GM18867 (cell line): ENCODE measurements around the gene JHY.

Experiments
- ATAC-seq: cut with Tn5 transposase; IDR thresholded peaks from one replicate; pipeline ENCODE4 v1.9.1; 2021; ENCODE audit warnings: mild to moderate bottlenecking, moderate library complexity; ENCODE audit not compliant: unreplicated experiment

Gene JHY

DNA sequence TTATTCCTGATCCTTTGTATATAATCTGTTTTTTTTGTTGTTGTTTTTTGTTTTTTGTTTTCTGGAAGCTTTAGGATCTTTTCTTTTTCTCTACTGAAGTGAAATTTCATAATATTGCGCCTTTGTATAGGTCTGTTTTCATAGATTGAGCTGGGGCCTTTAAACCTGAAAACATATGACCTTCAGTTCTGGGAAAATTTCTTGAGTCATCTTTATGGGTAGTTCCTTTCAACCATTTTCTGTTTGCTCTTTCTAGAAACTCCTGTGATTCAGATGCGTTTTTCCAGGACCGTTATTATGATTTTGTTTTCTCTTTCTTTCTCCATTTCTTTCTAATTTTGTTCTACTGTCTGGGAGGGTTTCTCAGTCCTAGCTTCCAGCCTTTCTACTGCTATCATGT is 55.4 kb downstream of the JHY start:
- ATAC-seq = no peak

DNA sequence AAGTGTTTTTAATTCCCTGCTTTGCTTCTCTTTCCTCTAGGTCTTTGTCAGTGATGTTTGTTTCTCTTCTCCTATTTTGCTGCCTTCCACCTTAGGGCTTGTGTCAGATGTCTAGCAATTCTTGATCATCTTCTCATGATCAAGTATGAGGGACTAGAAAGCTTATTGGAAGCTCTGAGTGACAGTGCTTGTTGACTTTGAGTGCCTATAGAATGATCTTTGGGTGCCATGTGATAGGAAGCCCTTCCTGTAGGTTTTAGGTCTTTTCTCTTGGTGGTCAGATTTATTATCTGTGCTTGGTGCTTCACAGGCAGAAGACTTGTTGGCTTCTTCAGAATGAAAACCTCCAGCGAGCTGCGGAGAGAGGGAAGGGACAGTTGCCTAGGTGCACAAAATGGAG is 56.0 kb downstream of the JHY start:
- no peak for ATAC-seq

DNA sequence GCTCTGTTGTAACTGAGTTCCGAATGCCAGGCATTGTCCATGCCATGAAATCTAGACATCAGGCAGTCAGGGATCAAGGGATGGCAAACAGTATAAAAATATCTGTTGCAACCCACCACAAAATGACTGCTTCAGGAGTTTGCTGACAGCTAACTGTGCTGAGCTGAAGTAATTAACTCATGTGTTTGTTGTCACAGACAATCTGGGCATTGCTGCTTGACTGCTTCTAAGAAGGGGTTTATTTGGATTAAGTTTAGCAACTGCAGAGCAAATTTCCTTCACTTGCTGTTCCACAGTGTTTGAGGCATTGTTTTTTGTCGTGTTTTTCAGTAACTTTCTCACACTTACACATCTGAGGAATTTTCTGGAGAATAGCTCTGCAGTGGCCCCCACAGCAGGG is 68.7 kb downstream of the JHY start:
- no peak for ATAC-seq

DNA sequence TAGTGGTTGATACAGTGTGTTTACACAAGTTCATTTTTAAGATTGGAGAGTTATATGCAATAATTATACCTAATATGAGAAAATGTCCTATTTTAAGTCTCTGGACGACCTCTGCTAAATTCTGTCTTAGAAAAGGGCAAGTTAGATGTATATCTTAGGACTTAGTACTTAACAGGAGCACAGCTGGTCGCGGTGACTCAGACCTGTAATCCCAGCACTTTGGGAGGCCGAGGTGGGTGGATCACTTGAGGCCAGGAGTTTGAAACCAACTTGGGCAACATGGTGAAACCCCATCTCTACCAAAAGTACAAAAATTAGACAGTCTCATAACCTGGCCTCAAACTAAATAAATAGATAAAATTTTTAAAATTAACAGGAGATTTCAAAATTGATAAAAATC is 71.9 kb downstream of the JHY start:
- no peak for ATAC-seq

DNA sequence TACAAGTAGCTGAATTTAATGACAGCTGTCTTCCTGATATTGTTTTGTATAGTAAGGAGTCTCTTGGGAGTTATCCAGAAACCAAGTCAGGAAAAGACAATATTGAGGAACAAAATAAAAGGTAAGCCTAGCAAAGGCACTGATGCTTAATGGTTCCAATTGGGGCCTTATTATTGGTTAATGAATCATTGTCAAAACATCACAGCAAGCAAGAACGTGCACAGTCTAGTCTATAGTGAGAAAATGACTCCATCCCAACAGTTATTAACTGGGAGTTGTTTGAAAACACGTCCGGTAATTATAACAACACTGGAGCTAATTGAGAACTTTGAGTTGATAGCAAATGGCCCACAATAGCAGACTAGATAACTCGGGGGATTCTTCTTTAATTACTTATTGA is 81.4 kb downstream of the JHY start:
- ATAC-seq = no peak

DNA sequence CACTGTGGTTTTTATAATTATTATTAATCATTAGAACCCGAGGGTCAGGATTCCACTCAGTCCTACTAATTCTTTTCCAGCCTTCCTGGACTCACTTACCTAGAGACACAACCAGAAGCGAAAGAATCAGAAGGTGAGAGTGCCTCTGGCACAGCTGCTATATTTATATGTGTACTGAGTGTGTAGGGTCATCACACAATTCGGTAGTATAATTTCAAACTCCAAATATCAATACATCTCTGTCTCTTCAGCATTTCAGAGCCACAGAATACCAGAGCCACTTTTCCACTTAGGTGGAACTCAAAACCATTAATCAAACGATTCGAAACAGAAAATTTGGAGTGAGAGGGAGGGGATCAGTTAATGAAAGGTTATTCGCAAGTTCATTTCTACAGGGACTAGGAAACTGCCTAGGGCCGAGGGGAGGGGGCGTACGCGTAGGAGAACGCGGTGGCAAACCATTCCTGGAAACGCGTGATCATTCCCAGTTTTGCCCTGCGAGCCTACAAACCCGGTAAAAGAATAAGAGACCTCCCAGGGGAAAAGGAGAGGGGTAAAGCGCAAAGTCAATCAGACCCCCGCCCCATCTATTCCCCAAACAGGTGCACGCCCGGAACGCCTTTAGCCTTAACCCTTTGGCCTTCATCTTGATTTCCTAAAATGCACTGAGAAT is 93.6 kb downstream of the JHY start:
- ATAC-seq = no peak

DNA sequence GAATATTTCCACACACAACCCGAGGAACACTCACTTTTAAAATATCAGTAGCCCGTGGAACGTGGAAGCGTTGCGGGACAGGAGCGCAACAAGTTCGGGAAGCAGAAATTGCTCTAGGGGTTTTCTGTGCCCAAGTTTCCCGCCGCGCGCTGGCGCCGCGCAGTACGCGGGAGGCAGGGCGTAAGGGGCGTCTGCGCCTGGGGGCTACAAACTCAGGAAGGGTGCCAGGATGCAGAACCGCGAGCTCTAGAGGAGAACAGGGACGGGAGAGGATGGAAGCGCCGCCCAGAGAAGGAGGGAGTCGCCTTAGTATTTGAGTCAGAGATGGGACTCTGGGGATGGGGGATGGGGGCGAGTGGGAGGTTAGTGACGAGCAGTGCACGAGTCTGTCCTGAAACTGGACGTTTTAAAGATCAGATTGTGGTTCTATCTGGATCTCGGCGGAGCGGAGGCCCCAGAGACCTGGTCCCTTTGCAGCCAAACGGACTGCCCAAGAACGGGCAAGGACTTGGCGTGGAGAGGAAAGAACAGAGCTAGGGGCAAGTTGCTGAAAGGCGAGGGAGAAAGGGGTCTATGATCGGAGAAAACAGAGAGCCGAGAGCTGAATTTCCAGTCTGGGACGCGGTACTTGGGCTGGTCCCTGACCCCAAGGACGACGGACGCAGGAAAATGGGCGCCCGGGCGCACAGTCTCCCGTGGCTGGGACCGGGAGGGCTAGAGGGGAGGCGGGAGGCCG is 94.3 kb downstream of the JHY start:
- ATAC-seq = no peak

DNA sequence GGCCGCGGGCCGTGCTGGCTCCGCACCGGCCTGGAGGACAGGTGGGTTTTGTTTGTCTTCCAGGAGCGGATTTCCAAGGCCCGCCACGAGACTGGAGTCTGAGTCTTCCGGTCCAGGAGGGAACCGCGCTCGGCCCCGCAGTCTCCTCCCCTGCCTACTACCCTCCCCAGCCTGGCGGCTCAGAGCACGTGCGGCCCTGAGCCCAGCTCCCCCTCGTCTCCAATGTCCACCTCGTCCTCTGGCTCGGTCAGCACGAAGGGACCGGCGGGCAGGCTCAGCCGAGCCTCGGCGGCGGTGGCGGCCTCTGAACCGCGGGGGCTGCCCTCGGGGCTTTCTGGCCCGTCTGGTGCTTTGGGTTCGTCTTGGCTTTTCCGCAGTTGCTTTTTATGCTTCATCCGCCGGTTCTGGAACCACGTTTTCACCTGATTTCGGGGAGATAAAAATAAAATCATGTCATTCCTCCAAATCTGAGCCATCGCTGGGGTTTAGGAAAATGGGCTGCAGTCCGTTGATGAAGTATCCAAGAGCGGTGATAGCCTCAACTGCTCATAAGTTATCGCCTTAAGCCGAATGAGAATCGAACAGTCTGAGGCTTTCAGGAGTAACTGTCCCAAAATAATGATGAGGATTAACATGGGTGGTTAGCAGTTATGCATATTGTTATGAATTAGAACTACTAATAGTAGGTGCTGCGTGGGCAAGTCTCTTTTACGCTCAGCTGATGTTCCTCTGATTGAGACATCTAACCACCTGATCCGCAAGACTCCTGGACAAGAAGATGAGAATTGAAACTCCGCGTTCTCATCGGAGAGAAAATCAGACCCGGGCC is 95.1 kb downstream of the JHY start:
- ATAC-seq = no peak

DNA sequence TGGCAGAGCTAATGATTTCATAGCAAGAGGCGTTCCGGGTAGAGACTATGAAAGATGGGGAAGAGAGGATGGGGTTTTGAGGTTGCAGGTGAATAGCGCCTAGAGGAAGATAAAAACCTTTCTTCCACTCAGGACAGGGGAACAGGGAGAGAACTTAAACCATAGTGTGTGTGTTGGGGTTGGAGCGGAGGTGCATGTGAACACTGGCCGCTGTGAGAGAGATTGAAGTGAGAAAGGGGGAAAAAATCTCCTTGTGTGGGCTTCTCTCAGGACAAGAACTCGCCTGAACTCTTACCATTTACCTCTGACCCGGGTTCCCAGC is 95.7 kb downstream of the JHY start:
- no peak for ATAC-seq

DNA sequence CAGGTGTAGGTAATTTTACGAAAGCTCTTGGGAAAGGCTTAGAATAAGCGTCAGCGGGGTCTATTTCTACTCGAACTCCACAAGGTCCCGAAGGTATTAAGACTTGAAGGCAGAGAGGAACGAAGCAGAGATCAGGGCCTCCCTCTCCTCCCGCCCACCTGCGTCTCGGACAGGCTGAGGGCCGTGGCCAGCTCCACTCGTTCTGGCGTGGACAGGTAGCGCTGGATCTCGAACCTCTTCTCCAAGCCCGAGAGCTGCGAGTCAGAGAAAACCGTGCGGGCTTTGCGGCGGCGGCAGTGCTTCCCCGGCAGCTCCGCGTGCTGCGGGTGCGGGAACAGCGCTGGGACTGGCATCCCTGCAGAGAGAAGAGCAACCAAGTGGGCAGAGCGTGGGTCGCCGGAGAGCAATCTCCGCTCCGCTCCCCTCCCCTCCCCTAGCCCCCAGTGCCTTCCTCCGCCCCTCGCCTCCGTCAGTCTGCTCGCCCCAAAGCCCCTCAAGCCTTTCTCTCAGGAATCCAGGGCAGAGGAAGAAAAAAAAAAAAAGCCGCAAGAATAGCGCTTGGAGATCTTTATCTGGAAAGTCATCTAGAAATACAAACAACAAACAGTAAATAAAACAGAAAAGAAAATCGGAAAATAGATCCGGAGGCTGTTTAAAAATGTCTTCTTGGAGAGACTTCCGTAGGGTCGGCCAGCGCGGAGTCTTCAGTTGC is 96.7 kb downstream of the JHY start:
- ATAC-seq = no peak

DNA sequence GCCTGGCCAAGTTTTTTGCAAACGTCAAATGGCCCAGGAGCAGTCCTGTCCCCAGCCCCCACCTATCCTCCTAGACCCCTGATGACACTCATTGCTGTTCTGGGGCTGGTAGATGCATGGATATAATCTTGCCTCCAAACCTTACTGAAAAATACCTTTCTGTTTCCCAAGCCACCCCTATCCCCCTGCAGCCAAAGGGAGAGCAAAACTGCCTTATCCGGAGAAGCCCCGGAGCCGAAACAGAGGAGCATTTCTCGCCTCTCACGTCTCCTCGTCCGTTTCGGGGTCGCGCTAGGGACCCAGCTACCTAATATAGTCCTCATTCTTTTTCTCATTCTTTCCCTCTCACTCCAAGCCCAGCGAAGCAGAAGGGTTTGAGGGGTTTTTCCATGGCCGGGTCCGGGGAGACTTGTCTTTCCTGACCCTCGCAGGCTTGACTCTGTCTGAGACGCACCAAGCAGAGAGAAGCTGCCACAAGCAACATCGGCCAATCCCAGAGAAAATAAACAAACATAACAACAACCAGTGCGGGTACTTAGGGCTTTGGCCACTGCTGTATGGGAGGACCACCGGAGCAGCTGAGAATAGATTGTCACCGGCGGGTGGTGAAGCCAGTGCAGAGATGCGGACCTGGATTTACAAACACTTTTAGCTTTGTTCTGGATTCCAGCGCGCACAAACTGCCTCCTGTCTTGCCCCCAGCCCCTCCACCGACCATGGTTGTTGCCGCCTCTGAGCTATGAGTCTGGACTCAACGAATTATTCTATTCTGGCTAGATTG is 97.4 kb downstream of the JHY start:
- ATAC-seq = no peak

DNA sequence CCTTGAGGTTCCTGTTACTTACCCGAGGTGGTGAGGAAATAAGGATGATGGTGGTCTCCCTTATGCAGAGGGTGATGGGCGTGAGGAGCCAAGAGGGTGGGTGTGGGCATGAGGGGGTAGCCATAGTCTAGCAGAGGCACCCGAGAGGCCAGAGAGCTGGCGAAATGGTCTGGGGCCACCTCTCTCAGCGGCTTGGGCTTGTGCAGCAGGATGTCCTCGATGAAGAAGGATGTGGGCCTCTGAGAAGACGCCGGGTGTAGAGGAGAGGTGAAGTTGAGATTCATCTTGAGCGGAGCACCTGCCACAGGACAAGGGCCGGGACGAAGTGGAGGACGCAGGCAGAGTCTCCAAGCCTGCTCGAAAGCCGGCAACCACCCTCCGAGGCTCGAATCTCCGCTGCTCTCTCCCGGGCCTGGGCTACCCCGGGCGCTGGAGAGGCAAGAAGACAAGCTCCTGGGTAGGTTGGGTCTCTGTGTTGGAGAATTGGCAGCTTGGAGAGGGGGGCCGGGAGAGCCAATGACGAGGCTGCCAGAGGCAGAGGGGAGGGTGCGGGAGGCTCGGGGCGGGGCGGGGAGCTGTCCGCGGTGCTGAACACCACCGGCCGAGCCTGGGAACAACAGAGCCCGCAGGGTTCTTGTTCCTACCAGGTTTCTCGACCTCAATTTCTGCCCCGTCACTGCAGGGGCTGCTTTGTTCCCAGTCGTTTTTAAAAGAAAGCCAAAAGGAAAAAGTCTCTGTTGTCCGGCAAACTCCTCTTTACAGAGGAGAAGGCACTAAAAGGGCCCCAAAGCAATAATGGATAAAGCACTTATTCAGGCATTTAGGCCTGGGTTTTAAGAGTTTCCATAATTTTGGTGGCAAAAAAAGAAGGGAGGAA is 99.1 kb downstream of the JHY start, which contains the start of gene BSX:
TSS of gene BSX (minus strand) at position 447 of the 877 bp plus-strand sequence. CDS start at position 284, 163 bp downstream.
- ATAC-seq = no peak

DNA sequence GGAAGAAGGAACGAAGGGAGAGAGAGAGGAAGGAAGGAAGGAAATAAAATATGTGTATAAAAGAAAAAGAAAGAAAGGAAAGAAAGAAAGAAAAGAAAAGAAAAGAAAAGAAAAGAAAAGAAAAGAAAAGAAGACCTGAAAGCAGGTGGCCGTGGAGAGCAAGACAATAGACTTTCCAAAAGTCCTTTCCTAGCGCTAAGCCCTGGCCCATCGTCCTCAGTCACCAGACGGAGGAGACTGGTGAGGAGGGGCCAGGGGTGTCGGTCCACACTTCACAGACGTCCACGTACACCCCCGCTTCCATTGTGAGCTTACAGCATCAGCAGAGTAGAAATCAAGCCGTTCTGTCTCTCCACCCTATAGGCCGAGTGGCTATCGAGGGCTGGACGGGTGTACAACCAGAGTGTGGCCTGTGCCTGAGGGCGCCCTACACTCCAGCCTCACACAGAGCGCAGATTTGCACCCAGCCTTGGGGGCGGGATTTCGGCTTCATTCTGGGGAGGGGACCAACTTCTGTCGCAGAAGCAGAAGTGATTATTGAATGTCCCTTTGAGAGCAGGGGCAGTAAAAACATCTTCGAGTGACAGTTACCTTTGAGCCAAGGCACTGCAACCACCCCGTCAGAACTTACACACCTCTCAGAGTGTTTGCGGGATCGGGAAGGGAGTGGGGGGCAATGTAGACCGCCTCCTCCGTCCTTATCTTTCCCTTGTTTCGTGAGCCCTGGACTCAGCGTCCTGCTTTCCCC is 101.1 kb downstream of the JHY start:
- no peak for ATAC-seq

DNA sequence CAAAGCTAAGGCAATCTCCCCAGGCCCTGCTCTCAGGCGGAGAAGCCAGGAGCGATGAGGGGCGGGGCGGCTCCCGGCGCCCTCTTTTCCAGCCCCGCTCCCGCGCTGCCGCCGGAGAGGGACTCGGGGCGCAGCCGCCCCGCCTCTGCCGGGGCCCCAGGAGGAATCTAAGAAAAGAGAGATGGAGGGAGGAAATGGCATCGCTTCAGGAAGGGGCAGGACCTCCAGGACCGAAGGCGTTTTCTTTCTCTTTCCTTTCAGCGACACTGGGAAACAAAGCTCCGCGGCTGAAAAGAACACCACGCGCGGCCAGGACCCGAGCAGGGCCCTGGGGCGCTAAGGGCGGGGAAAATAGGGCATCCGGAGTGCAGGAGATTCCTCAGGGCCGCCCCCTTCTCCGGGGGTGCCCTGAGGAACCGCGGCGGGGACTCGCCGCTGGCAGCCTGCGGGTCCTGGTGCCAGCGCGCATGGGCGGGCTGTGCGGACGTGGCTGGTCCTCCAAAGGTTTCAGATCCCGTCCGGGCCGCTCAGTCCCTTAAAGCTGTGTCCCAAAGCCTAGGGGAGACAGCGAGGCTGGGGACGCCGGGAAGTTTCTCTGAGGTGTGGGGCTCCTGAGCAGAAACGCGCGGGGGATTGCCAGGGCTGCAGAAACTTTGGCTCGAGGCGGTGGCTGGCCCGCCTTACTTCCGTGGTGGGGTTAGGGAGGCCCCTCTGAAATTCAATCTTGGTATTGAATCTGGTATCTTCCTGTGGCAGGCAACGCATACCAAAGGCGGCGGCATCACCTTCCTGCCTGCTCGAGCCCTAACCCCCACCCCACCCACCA is 101.8 kb downstream of the JHY start:
- ATAC-seq = no peak

DNA sequence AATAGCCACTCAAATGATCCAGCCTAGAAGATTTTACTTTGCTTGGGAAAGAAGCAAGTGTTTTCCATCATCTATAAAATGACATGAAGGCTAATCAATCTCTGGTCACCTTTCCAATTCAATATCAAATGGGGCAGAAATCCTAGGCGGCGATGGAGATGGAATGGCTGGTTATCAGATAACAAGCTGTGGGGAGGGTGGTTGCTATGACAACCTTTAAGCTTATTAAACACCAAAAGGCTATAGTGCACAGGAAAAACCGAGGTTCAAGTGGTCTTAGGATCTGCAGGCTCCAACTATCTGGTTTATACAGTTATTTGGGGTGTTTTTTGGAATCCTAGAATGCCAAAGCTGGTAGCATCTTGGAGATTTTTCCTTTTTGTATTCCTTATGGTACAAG is 113.0 kb downstream of the JHY start:
- no peak for ATAC-seq

DNA sequence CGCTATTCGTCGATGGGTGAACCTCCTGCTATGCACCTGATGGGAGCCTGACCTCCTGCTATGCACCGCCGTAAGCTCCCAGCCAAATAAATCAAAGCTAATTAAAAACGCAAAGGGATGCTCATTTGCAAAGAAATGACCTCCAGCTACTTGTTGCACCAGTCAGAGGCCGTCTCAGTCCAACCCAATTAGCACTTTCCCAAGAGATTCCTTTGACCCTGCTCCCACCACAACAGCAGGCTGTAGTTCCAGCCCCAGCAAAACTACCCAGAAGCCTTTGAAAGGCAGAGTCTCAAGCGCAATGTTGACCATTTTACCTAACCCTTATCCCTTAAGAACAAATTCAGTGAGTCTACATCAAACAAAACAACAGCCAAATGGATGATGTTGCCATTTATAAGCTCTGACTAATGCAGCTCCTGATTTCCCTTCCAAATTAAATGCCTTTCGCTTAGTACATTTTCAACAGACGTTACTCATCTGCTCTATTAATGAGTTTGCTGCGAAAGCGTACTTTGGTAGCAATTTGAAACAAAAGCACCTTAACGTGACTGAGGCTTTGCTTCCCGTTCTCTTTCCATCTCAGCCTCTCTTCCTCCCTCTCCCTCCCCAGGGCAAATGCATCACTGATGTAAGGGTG is 116.3 kb downstream of the JHY start:
- ATAC-seq = no peak

DNA sequence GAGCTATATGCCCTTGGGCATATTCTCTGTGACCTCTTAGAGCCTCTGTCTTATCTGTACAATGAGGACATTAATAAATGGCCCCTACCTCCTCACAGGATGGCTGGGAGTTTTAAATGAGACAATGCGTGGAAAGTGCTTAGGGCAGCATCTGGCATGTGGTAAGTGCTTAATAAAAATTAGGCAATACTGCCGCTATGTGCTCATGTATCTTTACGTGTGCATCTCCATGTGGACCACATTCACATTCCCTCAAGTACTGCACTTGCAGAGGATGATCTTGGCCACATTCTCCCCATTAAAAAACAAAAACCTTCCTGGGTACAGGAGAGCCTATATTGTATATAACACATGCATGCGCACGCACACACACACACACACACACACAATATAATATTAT is 118.2 kb downstream of the JHY start:
- no peak for ATAC-seq
